ENCODE measurements around the gene PSMB5.

The PSMB5 gene

GRCh38 chr14:23044840-23045239, 10.1 kb upstream of the PSMB5 start:
- H3K27me3 ChIP-seq (ENCODE audit: low read depth, low read length), result no peaks in the 10 kb centered on the region
- no peak overlapping the region for H3K4me3 ChIP-seq (ENCODE audit: low read length)
- no peaks in the 10 kb centered on the region for H3K9me3 ChIP-seq (ENCODE audit: insufficient read depth, low read length)
- no peak overlapping the region for H3K27ac ChIP-seq (ENCODE audit: low read length)
- H3K36me3 ChIP-seq (replicated peaks; ENCODE audit: low read depth, low read length), result no peaks in the 10 kb centered on the region
- TF ChIP-seq CTCF (IDR thresholded peaks at IDR 0.05; ENCODE audit: low read depth, low read length) (no peak), EZH2phosphoT487 (IDR thresholded peaks at IDR 0.05; ENCODE audit: low read depth) (no peak)
- H3K4me1 ChIP-seq (ENCODE audit: low read length), result no peaks in the 10 kb centered on the region
- no peak overlapping the region for H3K9ac ChIP-seq (ENCODE audit: low read length)
- no peak overlapping the region for H2AFZ ChIP-seq (ENCODE audit: low read depth, low read length)
- no peak overlapping the region for H3K4me2 ChIP-seq (ENCODE audit: low read length)
- no peaks in the 10 kb centered on the region for H4K20me1 ChIP-seq (ENCODE audit: insufficient read depth, low read length)
- H3K79me2 ChIP-seq (ENCODE audit: low read length), result no peaks in the 10 kb centered on the region

- Histone ChIP-seq H3K36me3 (replicated peaks; ENCODE audit: low read depth, low read length) (no peaks in the 10 kb centered on the region), H3K27ac (ENCODE audit: low read length) (no peak overlapping the region), H3K27me3 (ENCODE audit: low read depth, low read length) (no peaks in the 10 kb centered on the region), H3K4me3 (ENCODE audit: low read length) (no peak overlapping the region), H3K4me2 (ENCODE audit: low read length) (no peak overlapping the region), H3K4me1 (ENCODE audit: low read length) (no peaks in the 10 kb centered on the region), H3K79me2 (ENCODE audit: low read length) (no peaks in the 10 kb centered on the region), H2AFZ (ENCODE audit: low read depth, low read length) (no peak overlapping the region), H3K9me3 (ENCODE audit: insufficient read depth, low read length) (no peaks in the 10 kb centered on the region), H4K20me1 (ENCODE audit: insufficient read depth, low read length) (no peaks in the 10 kb centered on the region), H3K9ac (ENCODE audit: low read length) (no peak overlapping the region)
- TF ChIP-seq CTCF (IDR thresholded peaks at IDR 0.05; ENCODE audit: low read depth, low read length) (no peak), EZH2phosphoT487 (IDR thresholded peaks at IDR 0.05; ENCODE audit: low read depth) (no peak)
Measured at GRCh38 chr14:23043754-23044153, 9.1 kb upstream of the PSMB5 start.

GRCh38 chr14:23043145-23043544, 8.4 kb upstream of the PSMB5 start:
- Histone ChIP-seq H3K9me3 (ENCODE audit: insufficient read depth, low read length) (no peaks in the 10 kb centered on the region), H3K36me3 (replicated peaks; ENCODE audit: low read depth, low read length) (no peaks in the 10 kb centered on the region), H2AFZ (ENCODE audit: low read depth, low read length) (no peak overlapping the region), H3K4me1 (ENCODE audit: low read length) (no peaks in the 10 kb centered on the region), H4K20me1 (ENCODE audit: insufficient read depth, low read length) (no peaks in the 10 kb centered on the region), H3K27ac (ENCODE audit: low read length) (no peak overlapping the region), H3K9ac (ENCODE audit: low read length) (no peak overlapping the region), H3K4me3 (ENCODE audit: low read length) (no peak overlapping the region), H3K27me3 (ENCODE audit: low read depth, low read length) (no peaks in the 10 kb centered on the region), H3K4me2 (ENCODE audit: low read length) (no peak overlapping the region), H3K79me2 (ENCODE audit: low read length) (no peaks in the 10 kb centered on the region)
- TF ChIP-seq EZH2phosphoT487 (IDR thresholded peaks at IDR 0.05; ENCODE audit: low read depth) (no peak), CTCF (IDR thresholded peaks at IDR 0.05; ENCODE audit: low read depth, low read length) (no peak)

GRCh38 chr14:23042162-23042965, 7.7 kb upstream of the PSMB5 start, which contains the start of gene PSMB11:
PSMB11 (plus strand) TSS chr14:23042212; CDS start chr14:23042226, 14 bp downstream.
- Histone ChIP-seq H3K27me3 (ENCODE audit: low read depth, low read length) (no peaks in the 10 kb centered on the region), H3K27ac (ENCODE audit: low read length) (no peak within 1 kb of the TSS), H3K36me3 (replicated peaks; ENCODE audit: low read depth, low read length) (no peaks in the 10 kb centered on the region), H3K9ac (ENCODE audit: low read length) (no peak within 1 kb of the TSS), H3K9me3 (ENCODE audit: insufficient read depth, low read length) (no peaks in the 10 kb centered on the region), H2AFZ (ENCODE audit: low read depth, low read length) (no peak within 1 kb of the TSS), H3K4me3 (ENCODE audit: low read length) (no peak within 1 kb of the TSS), H3K79me2 (ENCODE audit: low read length) (no peaks in the 10 kb centered on the region), H3K4me2 (ENCODE audit: low read length) (no peak within 1 kb of the TSS), H4K20me1 (ENCODE audit: insufficient read depth, low read length) (no peaks in the 10 kb centered on the region), H3K4me1 (ENCODE audit: low read length) (no peaks in the 10 kb centered on the region)
- TF ChIP-seq CTCF (IDR thresholded peaks at IDR 0.05; ENCODE audit: low read depth, low read length) (no peak), EZH2phosphoT487 (IDR thresholded peaks at IDR 0.05; ENCODE audit: low read depth) (no peak)
